NCI-H1105 treated with DMSO at 0.1 percent for 48 hours (cell line): Measurements from ENCODE around the gene HRH4.

Experiments
- DNase-seq: peaks from one replicate; lab custom pipeline; 2025; lab: John Stamatoyannopoulos, UW

Gene HRH4

DNA sequence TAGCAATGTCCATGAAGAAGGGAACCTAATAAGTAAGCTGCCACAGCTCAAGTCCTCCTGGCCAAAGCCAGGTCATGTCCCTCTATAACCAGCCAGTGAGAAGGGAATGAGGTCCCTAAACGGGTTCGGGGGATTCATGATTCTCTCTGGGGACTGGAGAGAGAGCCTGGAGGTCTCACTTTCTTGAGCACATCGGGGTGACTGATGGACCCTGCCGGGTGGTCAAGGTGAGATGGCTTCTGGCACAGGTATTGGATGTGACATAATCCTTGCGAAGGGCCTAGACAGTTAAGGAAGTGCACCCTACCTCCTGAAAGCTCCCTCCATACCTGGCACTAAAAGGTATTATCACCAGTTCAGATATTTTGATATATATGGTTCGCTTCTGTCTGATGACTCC, 45.7 kb downstream of the HRH4 start:
- DNase-seq, result no peak

GRCh38 chr18:24509435-24509834, 49.0 kb downstream of the HRH4 start:
- DNase-seq, result no peak

DNA sequence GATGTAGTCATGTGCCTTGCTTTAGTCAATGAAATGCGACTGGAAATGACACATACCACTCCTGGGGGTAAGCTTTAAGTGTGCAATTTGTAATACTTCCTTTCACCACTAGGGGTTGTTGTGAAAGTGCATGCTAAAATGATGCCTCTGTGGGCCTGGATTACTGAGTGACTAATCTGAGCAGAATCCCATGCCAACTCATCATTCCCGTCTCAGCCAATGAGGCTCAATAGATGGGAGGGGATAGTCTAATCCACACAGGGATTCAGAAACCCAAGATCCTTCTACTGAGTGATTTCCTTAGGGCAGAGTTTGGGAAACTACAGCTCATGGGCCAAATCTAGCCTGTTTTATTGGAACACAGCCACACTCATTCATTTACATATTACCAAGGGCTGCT, 54.0 kb downstream of the HRH4 start:
- no peak for DNase-seq

GRCh38 chr18:24515721-24516120, 55.3 kb downstream of the HRH4 start:
- no peak for DNase-seq

DNA sequence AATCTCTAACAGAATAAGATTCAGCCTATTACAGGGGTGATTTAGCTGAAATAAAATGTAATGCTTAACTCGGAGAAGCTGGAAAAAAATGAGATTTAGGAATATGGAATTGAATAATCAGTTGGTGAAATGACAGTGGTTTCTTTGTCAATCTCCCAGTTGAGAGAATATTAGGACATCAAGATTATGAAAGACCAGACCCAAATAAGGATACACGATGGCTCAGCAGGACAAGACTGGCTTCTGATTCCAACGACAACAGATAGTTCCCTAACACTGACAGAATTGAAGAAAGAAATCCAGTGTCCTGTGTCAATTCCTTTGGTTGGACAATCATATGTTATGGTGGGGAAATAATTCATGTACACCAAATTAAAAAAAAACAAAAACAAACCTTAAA, 55.8 kb downstream of the HRH4 start:
- DNase-seq, result no peak

GRCh38 chr18:24517554-24517953, 57.1 kb downstream of the HRH4 start:
- no peak for DNase-seq

DNA sequence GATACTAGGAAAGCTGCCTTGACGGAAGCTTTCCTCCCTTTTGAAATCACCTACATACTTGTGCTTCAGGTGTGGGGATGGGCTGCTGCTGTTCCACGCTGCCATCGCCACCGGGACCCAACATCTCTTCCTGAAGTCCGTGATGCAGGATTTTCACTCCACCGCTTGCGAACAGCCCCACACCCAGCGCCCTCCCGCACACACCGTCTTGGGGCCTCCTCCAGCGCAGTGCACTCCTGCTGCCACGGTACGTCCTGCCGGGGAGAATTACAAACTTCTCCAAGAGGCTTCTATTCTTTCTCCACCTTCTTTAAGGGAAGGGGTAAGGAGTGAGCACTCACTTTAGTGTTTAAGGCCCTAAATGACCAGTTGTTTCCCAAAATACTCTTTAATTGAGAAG, 58.2 kb downstream of the HRH4 start:
- no peak for DNase-seq
